ENCODE results near the gene CD44. TPM values are rescaled to one million over a fixed set of nuclear protein-coding genes. Genes with fewer than 3 reads are reported as not detected.

Gene CD44
- total and polyA plus RNA-seq, 10 of the 15 experiments (the other 5 are each of a cell fraction or from before 2014, with no cell fraction given), result 57.1 to 293 (median 120) TPM

- Histone ChIP-seq H3K4me3 (no peak overlapping the region), H3K27ac (ENCODE audit: control insufficient read depth, insufficient read depth) (no peak overlapping the region), H3K4me1 (ENCODE audit: control insufficient read depth, insufficient read depth, low read length) (peaks cover 44% of the 10 kb centered on the region), H4K20me1 (ENCODE audit: control insufficient read depth, insufficient read depth) (no peaks in the 10 kb centered on the region), H2AFZ (ENCODE audit: control insufficient read depth, low read depth, low read length) (no peak overlapping the region), H3K9ac (ENCODE audit: control insufficient read depth, insufficient read depth, low read length) (no peak overlapping the region), H3K79me2 (ENCODE audit: control insufficient read depth, insufficient read depth, low read length) (no peaks in the 10 kb centered on the region), H3K9me3 (replicated peaks; ENCODE audit: control insufficient read depth, insufficient read depth, low read length) (no peaks in the 10 kb centered on the region; the same call in 2 of the 3 replicates), H3K36me3 (ENCODE audit: control insufficient read depth in 2 of 2, insufficient read depth in 2 of 2, low read length in 1 of 2) (no peaks in the 10 kb centered on the region), H3K27me3 (replicated peaks in 1 of 2; ENCODE audit: control insufficient read depth in 2 of 2, insufficient read depth in 2 of 2, low read length in 1 of 2) (no peaks in the 10 kb centered on the region), H3K4me2 (ENCODE audit: control insufficient read depth, insufficient read depth) (no peak overlapping the region)
- FAIRE-seq, result no peak
- no peak for TF ChIP-seq NFXL1 (IDR thresholded peaks at IDR 0.05; ENCODE audit: borderline replicate concordance)
- no peak for TF ChIP-seq TCF12 (IDR thresholded peaks at IDR 0.05; ENCODE audit: low read depth, low read length)
- no peak for TF ChIP-seq YBX1 (IDR thresholded peaks at IDR 0.05)
- no peak for TF ChIP-seq BCLAF1 (IDR thresholded peaks at IDR 0.05)
- no peak for TF ChIP-seq POU2F2 (IDR thresholded peaks at IDR 0.05; ENCODE audit: borderline replicate concordance, low read depth, low read length)
- TF ChIP-seq ZBED1 (IDR thresholded peaks at IDR 0.05; ENCODE audit: borderline replicate concordance), result no peak
- intact Hi-C loops (cut with micrococcal nuclease; ENCODE audit: unreplicated experiment), result no loop called here
- 100% methylated on average over 1 of the region's 1 CpG for WGBS (ENCODE audit: insufficient coverage, insufficient replicate concordance, low lambda C conversion rate, missing lambda C conversion rate)
- POLR2A ChIA-PET, result no interaction called here
- no peak for ATAC-seq
- SMC1A ChIA-PET (ENCODE audit: uncharacterized antibody, unreplicated experiment), result interaction anchor here (1.2 to 1.5 kb wide), 2 partner anchors 12 to 24 kb away, joined by 5 to 7 read pairs; no protein-coding TSS in a partner anchor
- DNase-seq (ENCODE audit: low read depth, low spot score), result no peak
- in situ Hi-C loops (cut with MboI), result no loop called here
- CTCF ChIA-PET, result no interaction called here
- BruUV-seq (replicated peaks), result no TSS peak
- RAD21 ChIA-PET (ENCODE audit: unreplicated experiment), result no interaction called here
Observed at GRCh38 chr11:35112846-35113105, 26.2 kb upstream of the CD44 start.

Data from GM12878 (cell line).